ENCODE data around the gene CACNA2D2. TPM values are rescaled to one million over a fixed set of nuclear protein-coding genes. Genes with fewer than 3 reads are reported as not detected.

Gene CACNA2D2
- total and polyA plus RNA-seq, 2 of the 13 experiments (the other 11 are each of a cell fraction or from before 2014, with no cell fraction given): not detected

GRCh38 chr3:50412231-50412754 lies 91.1 kb downstream of the CACNA2D2 start (continued):
- TF ChIP-seq ZNF3 (CRISPR knock-in tag; IDR thresholded peaks at IDR 0.05) (no peak), ARID3A (IDR thresholded peaks at IDR 0.05; ENCODE audit: low read depth, low read length) (no peak), HMG20B (CRISPR knock-in tag; conservative IDR thresholded peaks at IDR 0.05) (no peak), CSRNP2 (CRISPR knock-in tag; conservative IDR thresholded peaks at IDR 0.05; ENCODE audit: low read depth) (no peak), SIX4 (CRISPR knock-in tag; IDR thresholded peaks at IDR 0.05) (no peak), ZNF589 (CRISPR knock-in tag; conservative IDR thresholded peaks at IDR 0.05) (no peak)

GRCh38 chr3:50411229-50411628 lies 92.2 kb downstream of the CACNA2D2 start:
- H2AFZ ChIP-seq (ENCODE audit: low read length): no peak overlapping the region
- H3K4me1 ChIP-seq (ENCODE audit: insufficient read depth, low read length): no peaks in the 10 kb centered on the region
- in situ Hi-C loops (cut with HindIII; ENCODE audit: extremely low pct_ligation_motif_present, low pct_unique_long_range_greater_than_20kb): no loop called here
- peaks cover 4 to 7% of the 10 kb centered on the region in 2 experiments; a peak in 3 of 5 replicates for H3K27me3 ChIP-seq (ENCODE audit: control insufficient read depth in 1 of 2, insufficient read depth in 2 of 2, low read length in 2 of 2)
- no peaks in the 10 kb centered on the region for H3K9me3 ChIP-seq (ENCODE audit: low read length)
- WGBS (ENCODE audit: low lambda C conversion rate): 26% methylated on average over 4 of the region's 4 CpGs
- intact Hi-C loops (cut with micrococcal nuclease; ENCODE audit: unreplicated experiment): no loop called here
- DNase-seq (ENCODE audit: low spot score): no peak
- H3K9ac ChIP-seq (ENCODE audit: insufficient read depth, low read depth, low read length): no peak overlapping the region
- no peak overlapping the region for H3K4me3 ChIP-seq (replicated peaks in 1 of 3; ENCODE audit: insufficient read depth in 1 of 3, low read depth in 2 of 3, low read length in 3 of 3)
- ChIA-PET CTCF (ENCODE audit: low intra/inter-chr PET ratio, low total read pairs) (no interaction called here), POLR2A (no interaction called here)
- H3K27ac ChIP-seq (ENCODE audit: extremely low read length, insufficient read depth, low read length): no peak overlapping the region
- no peaks in the 10 kb centered on the region for H3K36me3 ChIP-seq (replicated peaks in 1 of 2; ENCODE audit: control insufficient read depth in 1 of 2, insufficient read depth in 2 of 2, low read length in 2 of 2)
- no TSS peak for BruUV-seq (replicated peaks)
- H4K20me1 ChIP-seq (ENCODE audit: insufficient read depth, low read length): no peaks in the 10 kb centered on the region
- no peak for ATAC-seq
- no peak for FAIRE-seq
- H3K79me2 ChIP-seq (ENCODE audit: insufficient read depth, low read length): no peaks in the 10 kb centered on the region
- H3K4me2 ChIP-seq (ENCODE audit: low read depth, low read length): no peak overlapping the region
- TF ChIP-seq FOXM1 (CRISPR knock-in tag; IDR thresholded peaks at IDR 0.05) (no peak), MAF1 (CRISPR knock-in tag; IDR thresholded peaks at IDR 0.05; ENCODE audit: borderline replicate concordance) (no peak), PHF8 (CRISPR knock-in tag; IDR thresholded peaks at IDR 0.05) (no peak), GABPB1 (CRISPR knock-in tag; IDR thresholded peaks at IDR 0.05) (no peak), NR1H2 (CRISPR knock-in tag; IDR thresholded peaks at IDR 0.05; ENCODE audit: borderline replicate concordance, low read depth) (no peak), ZNF615 (CRISPR knock-in tag; IDR thresholded peaks at IDR 0.05; ENCODE audit: borderline replicate concordance) (no peak), ARNT2 (CRISPR knock-in tag; IDR thresholded peaks at IDR 0.05; ENCODE audit: low read depth) (no peak), SP140L (CRISPR knock-in tag; IDR thresholded peaks at IDR 0.05; ENCODE audit: borderline replicate concordance) (no peak), ZNF605 (CRISPR knock-in tag; IDR thresholded peaks at IDR 0.05) (no peak), NFIB (CRISPR knock-in tag; IDR thresholded peaks at IDR 0.05; ENCODE audit: borderline replicate concordance) (no peak), NFYB (CRISPR knock-in tag; IDR thresholded peaks at IDR 0.05) (no peak), TRIM22 (IDR thresholded peaks at IDR 0.05) (no peak), SYNCRIP (IDR thresholded peaks at IDR 0.05; ENCODE audit: insufficient read depth, low read depth, low read length) (no peak), ZNF10 (CRISPR knock-in tag; IDR thresholded peaks at IDR 0.05; ENCODE audit: borderline replicate concordance, low read depth) (no peak), THYN1 (CRISPR knock-in tag; IDR thresholded peaks at IDR 0.05; ENCODE audit: borderline replicate concordance, low read depth) (no peak)

All from HepG2 (cell line).